HuH-7.5 (cell line): ENCODE data around the gene SRMS.

Source experiments
- DNase-seq: peaks from one replicate; pipeline ENCODE4 v3.0.0; 2011; ENCODE audit warnings: low spot score

Gene SRMS, protein sequence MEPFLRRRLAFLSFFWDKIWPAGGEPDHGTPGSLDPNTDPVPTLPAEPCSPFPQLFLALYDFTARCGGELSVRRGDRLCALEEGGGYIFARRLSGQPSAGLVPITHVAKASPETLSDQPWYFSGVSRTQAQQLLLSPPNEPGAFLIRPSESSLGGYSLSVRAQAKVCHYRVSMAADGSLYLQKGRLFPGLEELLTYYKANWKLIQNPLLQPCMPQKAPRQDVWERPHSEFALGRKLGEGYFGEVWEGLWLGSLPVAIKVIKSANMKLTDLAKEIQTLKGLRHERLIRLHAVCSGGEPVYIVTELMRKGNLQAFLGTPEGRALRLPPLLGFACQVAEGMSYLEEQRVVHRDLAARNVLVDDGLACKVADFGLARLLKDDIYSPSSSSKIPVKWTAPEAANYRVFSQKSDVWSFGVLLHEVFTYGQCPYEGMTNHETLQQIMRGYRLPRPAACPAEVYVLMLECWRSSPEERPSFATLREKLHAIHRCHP

DNA sequence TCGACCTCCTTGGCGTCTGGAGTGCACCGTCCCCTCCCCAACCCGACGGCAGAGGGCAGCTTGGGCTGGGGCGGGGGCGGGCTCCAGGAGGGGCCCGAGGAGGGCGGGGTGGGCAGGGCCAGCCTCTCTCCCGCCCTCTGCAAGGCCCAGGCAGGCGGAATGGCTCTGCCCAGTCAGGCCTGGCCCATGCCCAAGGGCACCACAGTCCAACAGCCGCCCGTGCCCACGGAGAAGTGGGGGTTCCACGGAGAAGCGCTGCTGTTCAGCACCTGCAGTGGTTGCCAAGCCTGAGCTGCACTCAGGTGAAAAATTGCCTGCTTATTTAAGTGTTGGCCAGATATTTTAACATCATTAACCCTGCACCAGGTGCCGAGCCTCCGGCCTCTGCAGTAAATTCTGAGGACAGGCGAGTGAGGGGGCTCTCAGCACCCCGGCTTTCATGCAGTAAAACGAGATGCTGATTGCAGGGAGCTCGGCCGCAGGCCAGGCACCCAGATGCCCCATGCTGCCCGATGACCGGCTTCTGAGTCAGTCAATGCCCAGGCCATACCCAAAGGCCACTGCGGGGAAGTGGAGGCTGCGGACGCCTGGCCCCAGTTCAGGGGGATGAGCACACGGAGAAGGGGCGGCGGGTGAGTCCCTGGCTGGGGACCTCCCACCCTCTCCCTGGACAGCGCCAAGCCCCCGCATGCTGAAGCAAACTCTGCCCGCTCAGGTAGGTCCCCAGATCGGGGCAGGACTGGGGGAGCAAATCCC is at the start of gene SRMS:
Gene SRMS (minus strand): TSS at position 25 of the 756 bp plus-strand sequence. CDS start 286 bp downstream, outside the sequence.
- no peak for DNase-seq

DNA sequence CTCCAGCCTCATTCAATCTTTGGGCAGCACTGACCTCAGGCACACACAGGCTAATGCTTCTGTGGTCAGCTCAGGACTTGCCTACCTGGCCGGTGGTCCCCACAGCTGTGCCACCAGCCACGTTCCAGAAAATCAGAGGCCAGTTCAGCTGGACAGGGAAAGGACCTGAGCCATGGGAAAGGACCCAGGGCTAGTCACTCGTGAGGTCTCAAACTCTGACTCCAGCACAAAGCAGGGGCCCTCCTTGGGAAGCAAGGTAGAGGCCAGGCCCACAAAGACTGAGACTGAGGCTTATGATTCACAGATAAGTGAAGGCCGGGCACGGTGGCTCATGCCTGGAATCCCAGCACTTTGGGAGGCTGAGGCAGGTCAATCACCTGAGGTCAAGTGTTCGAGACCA is 48.9 kb upstream of the SRMS start:
- DNase-seq: no peak

DNA sequence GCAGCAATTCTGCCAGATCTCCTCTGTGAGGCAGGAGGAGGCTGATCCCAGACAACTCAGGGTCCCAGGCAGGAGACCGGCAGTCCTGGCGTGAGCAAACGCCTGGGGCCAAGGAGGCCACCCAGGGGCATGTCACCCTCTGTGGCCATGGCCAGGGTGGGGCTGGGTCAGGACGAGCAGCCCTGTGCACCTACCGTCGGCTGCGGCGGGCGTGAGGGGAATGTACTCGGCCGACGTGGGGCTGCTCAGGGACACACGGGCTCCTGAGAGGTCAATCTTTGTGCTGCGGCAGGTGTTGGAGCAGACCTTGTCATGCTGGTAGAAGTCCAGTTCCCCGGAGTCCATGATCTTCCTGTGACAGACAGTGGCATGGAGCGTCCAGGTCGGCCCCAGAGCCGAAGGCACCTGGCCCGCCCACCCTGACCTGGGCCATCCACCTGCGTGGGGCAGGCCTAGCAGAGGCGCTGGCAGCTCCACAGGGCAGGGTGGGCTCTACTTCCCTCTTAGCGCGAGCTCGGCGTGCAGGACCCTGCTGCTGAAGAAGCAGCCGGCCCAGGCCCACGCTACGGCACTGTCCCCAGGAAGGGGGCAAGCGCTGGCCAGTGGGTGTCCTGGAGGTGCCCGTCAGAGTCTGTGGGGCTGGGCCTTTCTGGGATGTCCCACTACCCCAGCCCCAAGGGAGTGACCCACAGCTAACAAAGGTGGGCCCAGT is 48.0 kb upstream of the SRMS start:
- DNase-seq: no peak

DNA sequence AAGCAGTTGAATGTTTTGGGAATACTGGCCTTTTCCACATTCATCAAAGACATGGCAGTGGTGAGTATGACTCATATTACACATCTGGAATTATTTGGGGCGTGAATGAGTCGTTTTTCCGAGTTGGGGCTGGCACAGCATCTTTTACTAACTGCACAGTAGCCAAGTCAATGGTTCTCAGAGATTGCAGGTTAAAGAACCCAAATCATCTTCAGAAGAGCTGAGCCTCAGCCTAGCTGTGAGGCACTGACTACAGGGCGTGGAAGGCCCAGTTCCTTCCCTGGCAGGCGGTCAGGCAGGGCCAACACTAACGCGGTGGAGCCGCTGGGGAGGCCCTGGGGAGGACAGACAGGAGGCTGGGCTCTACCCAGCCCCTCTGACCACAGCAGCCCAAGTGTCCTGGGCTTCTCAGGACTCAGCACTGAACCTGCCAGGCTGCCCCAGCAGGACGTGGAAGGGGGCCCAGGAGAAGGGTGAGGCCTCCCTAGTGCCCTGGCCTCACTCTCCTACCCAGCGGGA is 46.6 kb upstream of the SRMS start:
- DNase-seq: no peak

DNA sequence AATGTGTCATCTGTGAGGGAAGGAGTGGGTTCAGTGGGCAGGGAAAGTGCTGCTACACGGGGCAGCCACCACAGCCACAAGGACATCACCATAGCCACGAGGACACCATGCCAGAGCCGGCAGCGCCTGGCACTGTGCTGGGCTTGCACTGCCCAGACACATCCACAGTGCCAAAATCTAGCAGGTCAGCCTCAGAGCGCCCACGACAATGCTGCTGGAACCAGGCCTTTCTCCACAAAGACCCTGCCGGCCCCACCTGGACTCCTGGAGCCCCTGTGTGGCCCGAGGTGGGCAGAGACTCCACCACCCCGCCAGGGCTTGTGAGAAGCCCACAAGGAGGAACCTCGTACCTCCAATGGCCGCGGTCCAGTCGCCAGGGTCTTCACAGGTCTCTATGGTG is 45.1 kb upstream of the SRMS start:
- DNase-seq: no peak

DNA sequence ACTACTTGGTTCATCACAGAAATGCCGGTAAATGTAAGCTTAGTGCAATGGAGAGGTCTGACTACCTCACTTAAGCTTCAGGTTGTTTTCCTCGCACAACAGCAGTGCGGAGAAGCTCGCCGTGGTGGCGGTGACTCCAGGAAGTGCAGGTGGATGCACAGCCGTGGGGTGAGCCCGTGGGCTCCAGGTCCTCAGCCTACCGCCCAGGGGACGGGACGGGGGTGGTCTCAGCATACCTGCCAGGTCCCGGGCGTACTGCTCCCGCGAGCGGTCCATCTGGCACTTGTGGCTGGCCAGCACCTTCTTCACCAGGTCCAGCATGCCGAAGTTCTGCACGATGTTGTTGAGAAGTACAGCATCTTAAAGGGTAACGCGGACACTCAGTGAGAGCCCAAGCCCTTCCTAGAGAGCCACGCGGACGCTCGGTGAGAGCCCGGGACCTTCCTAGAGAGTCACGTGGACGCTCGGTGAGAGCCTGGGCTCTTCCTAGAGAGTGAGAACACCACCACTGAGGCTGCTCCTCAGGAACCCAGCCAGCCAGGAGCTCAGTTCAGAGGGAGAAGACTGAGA is 44.3 kb upstream of the SRMS start:
- no peak for DNase-seq

DNA sequence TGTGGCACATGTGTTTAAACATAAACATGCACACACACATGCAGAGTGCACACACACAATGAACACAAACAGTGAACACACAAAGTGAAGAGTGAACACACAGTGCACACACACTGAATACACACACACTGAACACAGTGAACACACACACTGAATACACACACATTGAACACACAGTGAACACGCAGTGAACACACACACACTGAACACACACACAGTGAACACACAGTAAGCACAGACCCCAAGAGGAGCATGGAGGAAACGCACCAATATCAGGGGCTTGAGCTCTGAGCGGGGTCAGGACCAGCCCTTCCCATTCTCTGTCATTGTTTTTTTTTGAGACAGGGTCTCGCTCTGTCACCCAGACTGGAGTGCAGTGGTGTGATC is 43.6 kb upstream of the SRMS start:
- no peak for DNase-seq

DNA sequence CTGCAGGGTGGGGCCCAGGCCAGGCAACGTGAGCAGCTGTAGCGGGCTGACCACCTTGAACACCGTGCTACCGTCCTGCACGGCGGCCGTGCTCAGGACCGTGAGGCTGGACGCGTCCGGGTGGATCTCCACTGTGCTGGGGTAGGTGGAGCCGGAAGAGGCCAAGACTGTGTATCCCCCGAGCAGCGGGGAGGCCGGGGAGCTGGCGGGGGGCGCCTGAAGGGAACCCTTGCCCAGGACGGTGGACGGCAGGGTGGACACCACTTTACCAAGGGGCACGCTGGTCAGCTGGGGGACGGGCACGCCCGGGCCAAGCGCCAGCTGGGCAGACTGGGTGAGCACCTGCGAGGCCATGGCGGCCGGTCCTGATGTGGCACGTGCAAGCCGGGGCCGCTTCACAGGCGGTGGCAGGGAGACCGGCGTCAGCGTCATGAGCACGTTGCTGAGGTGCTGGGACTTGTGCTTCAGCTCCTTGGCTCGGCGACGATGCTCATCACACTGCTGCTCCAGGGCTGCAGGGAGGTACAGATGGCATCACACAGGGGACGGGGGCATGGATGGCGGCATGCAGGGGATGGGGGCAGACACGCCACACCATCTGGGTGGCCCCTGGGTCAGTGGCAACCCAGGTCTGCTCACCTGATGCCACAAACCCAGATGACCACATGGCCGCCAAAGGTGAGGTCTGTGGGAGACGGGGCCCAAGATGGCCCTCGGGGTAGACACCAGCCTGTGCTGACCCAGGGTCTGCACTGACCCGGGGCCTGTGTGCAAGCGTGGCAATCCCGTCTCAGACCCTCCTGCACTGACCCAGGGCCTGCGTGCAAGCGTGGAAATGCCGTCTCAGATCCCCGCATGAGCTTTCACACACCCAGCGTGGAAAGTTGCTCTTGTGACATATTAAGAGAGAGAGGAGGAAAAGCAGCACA is 42.9 kb upstream of the SRMS start:
- DNase-seq: no peak

DNA sequence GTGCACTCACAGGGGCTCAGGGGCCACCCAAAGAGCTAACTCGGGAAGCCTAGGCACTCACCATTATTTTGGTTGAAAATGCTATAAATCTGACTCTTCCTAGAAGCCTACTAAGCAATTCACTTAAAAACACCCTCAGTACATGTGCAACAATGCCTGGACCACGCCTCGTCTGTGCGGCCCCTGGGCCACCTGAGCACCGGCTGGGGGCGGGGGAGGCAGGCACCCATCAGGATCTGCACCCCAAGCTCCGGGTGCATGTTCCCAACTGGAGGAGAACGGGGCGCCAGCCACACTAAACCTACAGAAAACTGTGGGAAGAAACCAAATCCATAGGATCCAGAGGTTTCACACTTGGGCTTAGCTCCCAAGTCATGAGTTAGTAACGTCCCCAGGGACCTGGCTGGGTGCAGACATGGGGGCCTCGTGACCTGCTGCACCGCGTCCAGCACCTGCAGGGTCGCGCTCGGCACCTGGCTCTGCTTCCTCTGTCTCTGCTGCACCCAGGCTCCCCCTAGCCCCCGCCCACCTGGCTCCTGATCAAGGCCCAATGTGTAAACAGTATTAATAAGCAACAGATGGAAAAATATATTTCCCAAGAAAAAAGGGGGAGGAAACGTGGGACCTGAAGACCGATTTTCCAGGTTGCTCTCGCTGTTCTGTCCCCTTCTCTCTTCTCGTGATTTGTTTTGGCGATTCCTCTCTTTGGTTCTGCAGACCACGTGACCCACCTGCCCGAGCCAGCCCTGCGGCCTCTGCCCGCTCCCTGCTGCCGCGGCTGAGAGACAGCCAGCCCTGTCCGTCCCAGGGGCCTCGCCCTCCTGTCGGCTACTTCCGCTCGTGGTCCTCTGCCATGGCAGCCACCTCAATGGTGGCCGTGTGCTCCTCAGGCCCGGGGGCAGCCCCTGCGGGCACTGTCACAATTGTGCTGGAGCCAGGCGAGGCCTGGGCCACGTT is 42.0 kb upstream of the SRMS start:
- DNase-seq: no peak

DNA sequence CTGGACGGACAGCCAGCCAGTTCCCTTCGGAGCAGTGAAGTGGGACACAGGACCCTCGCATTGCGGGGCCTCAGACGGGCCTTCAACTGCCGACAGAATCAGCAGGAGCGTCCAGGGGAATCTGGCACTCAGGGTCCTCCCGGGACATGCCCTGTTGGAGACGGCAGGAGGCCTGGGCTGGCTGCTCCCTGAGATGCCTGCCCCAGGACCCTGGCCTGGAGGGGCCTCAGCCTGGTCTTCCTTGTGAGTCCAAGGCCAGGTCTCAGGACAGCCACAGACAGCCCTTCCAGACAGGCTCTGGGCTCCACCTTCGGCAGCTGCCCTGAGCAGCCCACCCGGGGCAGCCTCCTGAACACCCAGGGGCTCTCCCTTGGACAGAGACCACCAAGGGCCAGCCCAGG is 41.1 kb upstream of the SRMS start:
- DNase-seq: no peak

DNA sequence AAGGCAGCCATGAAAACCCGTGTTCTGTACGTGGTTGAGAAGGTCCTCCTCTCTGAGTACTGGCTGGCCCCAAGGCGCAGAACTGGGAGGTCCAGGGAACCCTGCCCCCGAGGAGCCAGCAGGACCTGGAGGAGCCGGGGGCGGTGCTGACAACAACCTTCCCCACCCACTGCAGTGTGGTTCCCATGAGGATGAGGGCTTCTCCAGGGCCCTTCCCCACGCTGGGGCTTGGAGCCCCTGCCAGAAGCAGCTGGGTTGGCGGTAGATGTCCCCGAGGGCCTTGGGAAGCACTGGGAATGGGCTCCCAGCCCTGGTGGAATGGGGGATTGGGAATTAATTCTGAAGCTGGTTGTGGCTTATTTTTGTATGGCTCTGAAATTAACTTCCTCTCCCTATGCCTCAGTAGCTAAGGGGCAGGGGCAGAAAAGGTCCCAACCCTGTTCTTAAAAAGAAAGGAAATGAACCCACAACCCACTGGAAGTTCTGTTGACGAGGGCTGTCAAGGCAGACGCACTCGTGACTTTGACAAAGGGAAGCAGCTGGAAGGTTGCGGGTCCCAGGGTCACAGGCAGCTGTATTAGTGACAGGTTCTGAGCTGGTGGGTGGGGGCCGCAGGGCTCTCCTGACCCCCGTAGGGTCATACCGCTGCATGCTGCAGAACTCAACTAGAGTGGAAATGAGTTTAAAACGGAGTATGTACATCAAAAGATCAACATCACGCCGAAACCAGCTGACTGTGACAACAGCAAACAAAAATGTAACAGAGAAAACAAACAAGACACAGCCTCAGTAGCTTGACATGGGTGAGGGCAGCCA is 40.4 kb upstream of the SRMS start:
- no peak for DNase-seq

DNA sequence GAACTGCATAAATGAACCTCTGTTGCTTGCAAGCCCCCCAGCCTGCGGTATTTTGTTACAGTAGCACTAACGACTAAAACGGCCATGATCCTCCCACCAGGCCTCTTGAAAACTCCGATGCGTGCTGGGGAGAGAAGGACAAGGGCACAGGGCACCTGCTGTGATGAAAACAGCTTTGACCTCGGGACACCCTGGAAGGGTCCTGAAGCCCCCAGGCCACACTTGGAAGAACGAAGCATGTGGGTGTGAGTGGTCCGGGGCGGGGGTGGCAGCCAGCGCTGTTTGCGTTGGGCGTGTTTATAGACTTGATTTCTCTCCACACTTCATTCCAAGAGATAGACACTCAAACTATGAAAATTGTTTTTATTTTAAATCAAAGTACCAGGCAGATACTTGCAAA is 39.7 kb upstream of the SRMS start:
- DNase-seq: no peak

DNA sequence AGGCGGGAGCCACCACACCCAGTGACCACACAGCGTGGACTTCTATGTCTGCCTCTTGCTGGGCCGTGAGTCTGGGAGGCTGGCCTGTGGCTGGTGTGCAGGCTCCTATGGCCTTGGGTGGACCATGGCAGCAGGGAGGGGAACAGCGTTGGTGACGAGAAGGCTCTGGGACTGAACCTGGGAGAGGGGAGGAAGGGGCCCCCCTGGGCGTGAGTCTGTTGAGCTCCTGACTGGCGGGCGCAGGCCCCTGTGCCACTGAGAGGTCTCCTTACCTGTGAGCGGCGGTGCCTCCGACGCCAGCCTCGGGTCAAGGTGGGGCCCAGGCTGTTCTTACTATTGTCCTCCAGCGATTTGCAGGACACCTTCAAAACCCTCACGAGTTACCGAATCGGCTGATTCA is 39.2 kb upstream of the SRMS start:
- no peak for DNase-seq

DNA sequence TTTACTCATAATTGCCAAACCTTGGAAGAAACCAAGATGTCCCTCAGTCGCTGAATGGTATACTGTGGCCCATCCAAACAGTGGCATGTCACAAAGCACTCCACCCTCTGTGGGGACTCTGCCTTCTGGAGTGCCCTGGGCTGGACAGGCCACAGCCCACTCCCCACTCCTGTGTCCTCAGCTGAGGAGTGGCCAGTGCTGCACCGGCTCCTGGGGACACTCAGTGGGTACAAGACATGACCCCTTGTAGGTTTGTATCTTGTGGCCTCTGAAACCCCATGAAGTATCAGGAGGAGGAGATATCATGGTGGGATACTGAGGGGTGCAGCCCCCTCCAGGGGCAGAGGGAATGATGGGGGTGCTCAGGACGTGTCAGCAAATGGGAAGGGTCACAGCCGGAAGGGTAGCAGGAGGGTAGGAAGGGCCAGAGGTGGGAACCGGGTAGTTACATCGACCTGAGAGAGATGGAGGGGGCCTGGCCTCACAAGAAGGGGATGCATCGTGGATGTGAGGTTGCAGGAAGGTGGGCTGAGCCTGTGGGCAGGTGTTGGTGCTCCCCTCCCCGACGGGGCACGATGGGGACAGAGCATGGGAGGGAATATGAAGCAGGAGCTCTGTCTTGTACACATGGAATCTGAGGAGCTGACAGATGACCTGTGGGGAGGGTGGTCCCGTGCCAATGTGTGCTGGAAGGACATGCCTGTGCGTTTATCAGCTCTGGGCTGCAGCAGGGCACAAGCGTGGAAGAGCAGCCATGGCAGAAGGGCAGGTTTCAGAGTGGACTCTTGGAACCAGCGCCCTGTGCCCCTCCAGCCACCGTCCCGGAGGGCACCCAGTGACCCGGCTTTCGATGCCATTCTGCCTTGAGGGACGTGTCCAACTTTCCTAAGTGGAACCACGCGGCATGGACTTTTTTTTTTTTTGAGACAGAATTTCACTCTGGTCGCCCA is 38.3 kb upstream of the SRMS start:
- DNase-seq: no peak

DNA sequence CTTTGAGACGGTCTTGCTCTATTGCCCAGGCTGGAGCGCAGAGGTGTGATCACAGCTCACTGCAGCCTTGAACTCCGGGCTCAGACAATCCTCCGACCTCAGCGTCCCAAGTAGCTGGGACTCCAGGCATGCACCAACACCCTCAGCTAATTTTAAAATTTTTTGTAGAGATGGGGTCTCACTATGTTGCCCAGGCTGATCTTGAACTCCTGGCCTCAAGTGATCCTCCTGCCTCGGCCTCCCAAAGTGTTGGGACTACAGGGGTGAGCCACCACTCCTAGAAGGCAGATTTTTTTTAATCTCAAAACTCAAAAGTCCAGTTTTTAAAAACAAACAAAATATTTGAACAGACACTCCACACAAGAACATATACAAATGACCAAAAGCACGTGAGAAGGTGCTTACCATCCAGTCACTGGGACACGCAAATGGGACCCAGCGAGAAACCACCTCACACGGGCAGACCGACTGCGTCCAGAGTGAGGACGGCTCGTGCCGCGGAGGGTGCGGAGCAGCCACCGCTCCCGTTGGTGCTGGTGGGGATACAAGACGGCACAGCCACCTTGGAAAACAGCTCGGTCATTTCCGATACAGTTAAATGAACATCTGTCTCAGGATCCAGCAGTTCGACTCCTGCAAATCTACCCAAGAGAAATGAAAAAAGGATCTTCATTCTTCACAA is 35.0 kb upstream of the SRMS start:
- no peak for DNase-seq

DNA sequence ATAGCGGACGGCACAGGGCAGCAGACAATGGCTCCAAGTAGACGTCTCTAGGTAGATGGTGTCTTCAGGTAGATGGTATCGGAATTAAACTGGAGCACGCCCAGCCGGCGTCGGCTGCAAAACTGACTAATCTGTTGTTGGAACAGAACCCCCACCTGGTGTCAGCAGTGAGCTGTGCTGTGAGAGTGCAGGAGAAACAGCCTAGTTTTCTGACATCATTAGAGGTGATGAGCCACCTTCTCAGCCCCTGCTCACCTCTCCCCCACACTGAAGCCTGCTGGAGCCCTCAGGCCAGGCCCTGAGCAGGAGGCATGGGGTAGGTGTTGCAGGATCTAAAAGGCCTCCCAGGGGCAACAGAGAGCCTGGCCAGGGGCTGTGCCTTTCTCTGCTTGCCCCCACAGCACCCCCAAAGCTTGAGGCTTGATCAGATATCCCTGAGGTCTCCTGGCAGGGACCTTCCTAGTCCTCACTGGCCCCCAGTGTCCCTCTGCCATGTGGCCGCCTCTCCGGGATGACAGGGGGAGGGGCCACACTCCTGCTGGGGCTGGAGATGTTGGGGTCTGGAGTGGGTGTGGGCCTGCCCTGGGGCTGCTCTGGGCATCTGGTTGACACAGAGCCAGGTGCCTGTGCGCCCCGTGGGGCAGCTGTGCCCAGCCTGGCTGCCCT is 33.4 kb upstream of the SRMS start:
- DNase-seq: peak; percentile 75
